Large intestine (tissue), 3 donors: Measurements from ENCODE around the gene TMEM129. TPM values are rescaled to one million over a fixed set of nuclear protein-coding genes. Genes with fewer than 3 reads are reported as not detected.
A peak's percentile ranks its signal among the peaks of the same experiment; 100 is the strongest.

Experiments used
- DNase-seq, 2 donors: peaks; one replicate each; pipeline versions ENCODE4 v3.0.0 to v3.0.0-alpha.2; 2013
- H3K27ac ChIP-seq: one replicate; pipeline ENCODE4 v1.5.1; 2013; ENCODE audit warnings: low read length
- H3K27me3 ChIP-seq: 2 replicates; pipeline ENCODE4 v1.6.1; 2013; ENCODE audit warnings: low read length; ENCODE audit not compliant: control insufficient read depth, insufficient read depth
- H3K36me3 ChIP-seq: 2 replicates; pipeline ENCODE4 v1.6.1; 2013; ENCODE audit warnings: low read length; ENCODE audit not compliant: control insufficient read depth, insufficient read depth
- H3K4me1 ChIP-seq: one replicate; pipeline ENCODE4 v1.6.1; 2013; ENCODE audit warnings: low read length; ENCODE audit not compliant: control insufficient read depth, insufficient read depth
- H3K4me3 ChIP-seq: one replicate; pipeline ENCODE4 v1.5.1; 2013; ENCODE audit warnings: low read length
- H3K9me3 ChIP-seq: one replicate; pipeline ENCODE4 v1.6.1; 2013; ENCODE audit warnings: mild to moderate bottlenecking, low read depth, low read length, moderate library complexity; ENCODE audit not compliant: control insufficient read depth
- WGBS: methylation state at CpG from one replicate; pipeline ENCODE4 v1.1.5; 2013; ENCODE audit warnings: low lambda C conversion rate; ENCODE audit not compliant: insufficient coverage; 5-methylcytosine and 5-hydroxymethylcytosine counted together
- polyA plus RNA-seq: library from polyadenylated mRNA; unstranded; fragments of 120-200 nt; gene quantifications from one replicate; pipeline ENCODE4 v1.2.1, GENCODE V29; 2013

The TMEM129 gene
- polyA plus RNA-seq, 1 donor: 29.5 TPM

DNA sequence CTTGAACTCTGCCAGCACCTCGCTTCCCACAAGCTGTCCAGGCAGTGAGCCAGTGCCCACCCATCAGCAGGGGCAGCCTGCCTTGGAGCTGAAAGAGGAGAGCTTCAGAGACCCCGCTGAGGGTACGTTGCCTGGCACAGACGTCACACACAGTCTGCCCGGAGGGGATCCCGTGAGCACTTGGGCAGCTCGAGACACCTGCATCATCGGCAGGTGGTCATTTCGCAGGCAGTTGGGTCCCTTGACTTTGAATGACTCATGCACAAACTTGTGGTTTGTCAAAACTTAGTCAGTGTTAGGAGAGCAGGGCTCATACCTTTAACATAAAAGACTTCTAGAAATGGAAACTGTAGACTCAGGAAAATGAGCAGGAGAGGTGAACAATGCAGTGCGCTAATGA lies 10.1 kb upstream of the TMEM129 start:
- WGBS: 100% methylated on average over 1 of the region's 10 CpGs

GRCh38 chr4:1730532-1731135 lies 9.5 kb upstream of the TMEM129 start:
- Histone ChIP-seq H3K27me3 (no peaks in the 10 kb centered on the region), H3K36me3 (peaks cover 50% of the 10 kb centered on the region), H3K4me1 (no peaks in the 10 kb centered on the region), H3K27ac (no peak overlapping the region), H3K9me3 (no peaks in the 10 kb centered on the region), H3K4me3 (no peak overlapping the region)
- 100% methylated on average over 1 of the region's 16 CpGs for whole genome bisulfite sequencing
- DNase-seq: no peak

More for the DNA sequence above, 10.1 kb upstream of the TMEM129 start:
- Histone ChIP-seq H3K36me3 (peaks cover 54% of the 10 kb centered on the region), H3K4me1 (no peaks in the 10 kb centered on the region), H3K27ac (no peak overlapping the region), H3K4me3 (no peak overlapping the region), H3K9me3 (no peaks in the 10 kb centered on the region), H3K27me3 (no peaks in the 10 kb centered on the region)
- DNase-seq: no peak

DNA sequence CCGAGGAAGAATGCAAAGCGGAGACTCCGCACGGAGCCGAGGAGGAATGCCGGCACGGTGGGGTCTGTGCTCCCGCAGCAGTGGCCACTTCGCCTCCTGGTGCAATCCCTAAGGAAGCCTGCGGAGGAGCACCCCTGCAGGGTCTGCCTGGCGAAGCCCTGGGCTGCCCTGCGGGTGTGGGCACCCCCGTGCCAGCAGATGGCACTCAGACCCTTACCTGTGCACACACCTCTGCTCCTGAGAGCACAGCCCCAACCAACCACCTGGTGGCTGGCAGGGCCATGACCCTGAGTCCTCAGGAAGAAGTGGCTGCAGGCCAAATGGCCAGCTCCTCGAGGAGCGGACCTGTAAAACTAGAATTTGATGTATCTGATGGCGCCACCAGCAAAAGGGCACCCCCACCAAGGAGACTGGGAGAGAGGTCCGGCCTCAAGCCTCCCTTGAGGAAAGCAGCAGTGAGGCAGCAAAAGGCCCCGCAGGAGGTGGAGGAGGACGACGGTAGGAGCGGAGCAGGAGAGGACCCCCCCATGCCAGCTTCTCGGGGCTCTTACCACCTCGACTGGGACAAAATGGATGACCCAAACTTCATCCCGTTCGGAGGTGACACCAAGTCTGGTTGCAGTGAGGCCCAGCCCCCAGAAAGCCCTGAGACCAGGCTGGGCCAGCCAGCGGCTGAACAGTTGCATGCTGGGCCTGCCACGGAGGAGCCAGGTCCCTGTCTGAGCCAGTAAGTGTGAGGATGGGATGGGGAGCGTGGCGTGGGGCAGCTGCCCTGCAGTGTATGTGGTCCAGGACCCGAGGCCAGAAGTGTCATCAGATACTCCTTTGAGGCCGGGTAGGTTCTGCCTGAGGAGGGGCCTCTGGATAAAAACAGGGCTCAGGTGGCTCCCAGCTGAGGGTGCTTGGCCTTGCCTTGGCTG lies 7.2 kb upstream of the TMEM129 start:
- no peaks in the 10 kb centered on the region for H3K4me1 ChIP-seq
- no peak for DNase-seq
- WGBS: no CpG with 5 or more reads among the region's 31 CpGs
- H3K27ac ChIP-seq: no peak overlapping the region
- peaks cover 45% of the 10 kb centered on the region for H3K36me3 ChIP-seq
- H3K27me3 ChIP-seq: no peaks in the 10 kb centered on the region
- H3K4me3 ChIP-seq: no peak overlapping the region
- no peaks in the 10 kb centered on the region for H3K9me3 ChIP-seq

- DNase-seq: no peak
- H3K36me3 ChIP-seq: peaks cover 39% of the 10 kb centered on the region
- no peak overlapping the region for H3K27ac ChIP-seq
- H3K4me1 ChIP-seq: peaks cover 8% of the 10 kb centered on the region
- H3K4me3 ChIP-seq: no peak overlapping the region
- WGBS: 100% methylated on average over 1 of the region's 18 CpGs
- H3K9me3 ChIP-seq: no peaks in the 10 kb centered on the region
- no peaks in the 10 kb centered on the region for H3K27me3 ChIP-seq
These were observed 6.3 kb upstream of the TMEM129 start for GRCh38 chr4:1727117-1728031.

- Histone ChIP-seq H3K9me3 (no peaks in the 10 kb centered on the region), H3K27ac (no peak overlapping the region)
- peak; percentile 76 to 85 for DNase-seq
These were observed 5.2 kb upstream of the TMEM129 start for GRCh38 chr4:1726146-1726934.

GRCh38 chr4:1725521-1725920 lies 4.4 kb upstream of the TMEM129 start:
- H3K4me1 ChIP-seq: peaks cover 14% of the 10 kb centered on the region
- DNase-seq: no peak
- peaks cover 26% of the 10 kb centered on the region for H3K36me3 ChIP-seq
- no peaks in the 10 kb centered on the region for H3K27me3 ChIP-seq
- H3K4me3 ChIP-seq: no peak overlapping the region
- no peak overlapping the region for H3K27ac ChIP-seq
- no peaks in the 10 kb centered on the region for H3K9me3 ChIP-seq
- no CpG with 5 or more reads among the region's 10 CpGs for WGBS

More at GRCh38 chr4:1726146-1726934, 5.2 kb upstream of the TMEM129 start:
- Histone ChIP-seq H3K4me3 (no peak overlapping the region), H3K36me3 (peaks cover 34% of the 10 kb centered on the region), H3K27me3 (no peaks in the 10 kb centered on the region), H3K4me1 (peaks cover 14% of the 10 kb centered on the region)
- no CpG with 5 or more reads among the region's 17 CpGs for WGBS

DNA sequence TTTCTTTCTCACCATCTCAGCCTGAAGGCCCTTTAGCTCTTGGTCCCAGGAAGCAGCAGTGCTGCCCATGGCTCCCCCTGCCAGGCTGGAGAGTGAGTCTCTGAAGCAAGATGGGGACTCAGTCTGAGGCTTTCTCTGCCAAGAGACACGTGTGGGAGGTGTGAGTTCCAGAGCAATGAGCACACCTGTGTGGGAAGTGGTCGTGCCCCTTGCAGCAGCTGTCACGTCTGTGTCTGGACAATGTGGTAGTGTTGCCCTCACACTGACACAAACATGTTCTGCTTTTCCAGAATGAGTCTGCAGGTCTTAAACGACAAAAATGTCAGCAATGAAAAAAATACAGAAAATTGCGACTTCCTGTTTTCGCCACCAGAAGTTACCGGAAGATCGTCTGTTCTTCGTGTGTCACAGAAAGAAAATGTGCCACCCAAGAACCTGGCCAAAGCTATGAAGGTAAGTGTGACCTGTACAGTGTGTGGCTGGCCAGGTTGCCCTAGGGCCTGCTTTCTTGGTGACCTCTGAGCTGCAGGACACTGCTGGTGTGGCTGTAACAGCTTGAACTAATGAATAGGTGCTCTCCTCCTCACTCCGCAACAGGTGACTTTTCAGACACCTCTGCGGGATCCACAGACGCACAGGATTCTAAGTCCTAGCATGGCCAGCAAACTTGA lies 2.1 kb upstream of the TMEM129 start:
- no peak for DNase-seq
- no CpG with 5 or more reads among the region's 12 CpGs for WGBS
- Histone ChIP-seq H3K27ac (no peak overlapping the region), H3K27me3 (no peaks in the 10 kb centered on the region), H3K9me3 (no peaks in the 10 kb centered on the region), H3K4me3 (no peak overlapping the region), H3K36me3 (peaks cover 23% of the 10 kb centered on the region), H3K4me1 (peaks cover 23% of the 10 kb centered on the region)

GRCh38 chr4:1722551-1723118 lies 1.5 kb upstream of the TMEM129 start:
- DNase-seq: no peak
- no peaks in the 10 kb centered on the region for H3K9me3 ChIP-seq
- peak overlapping the region; percentile 54 for H3K4me3 ChIP-seq
- H3K4me1 ChIP-seq: peaks cover 23% of the 10 kb centered on the region
- no peak overlapping the region for H3K27ac ChIP-seq
- peaks cover 25% of the 10 kb centered on the region for H3K36me3 ChIP-seq
- WGBS: no CpG with 5 or more reads among the region's 18 CpGs
- no peaks in the 10 kb centered on the region for H3K27me3 ChIP-seq
